WTC11 (cell line): ENCODE data around the gene IFNK. TPM values are rescaled to one million over a fixed set of nuclear protein-coding genes. Genes with fewer than 3 reads are reported as not detected.

Source experiments
- ATAC-seq: fragments of 200-7000 bp; cut with Tn5 transposase; 2 replicates; pipeline ENCODE4 v1.10.0; 2021; ENCODE audit warnings: mild to moderate bottlenecking, moderate library complexity
- CTCF ChIA-PET: fragments of 300-600 bp; sonication (Branson Sonifier 250); formaldehyde crosslinking; loops from one replicate; lab custom pipeline; 2021; ENCODE audit warnings: antibody characterized with exemption; lab: Charles Lee
- POLR2A ChIA-PET: fragments of 350-600 bp; sonication (Branson Sonifier 250); formaldehyde crosslinking; loops from one replicate; lab custom pipeline; 2021; ENCODE audit warnings: antibody characterized with exemption; lab: Charles Lee
- DNase-seq: peaks from one replicate; pipeline ENCODE4 v3.0.0; 2021; ENCODE audit warnings: low spot score
- H3K27ac Mint-ChIP-seq: 2 replicates; pipeline ENCODE4 v1.8.0; 2021; ENCODE audit warnings: mixed read lengths
- H3K27me3 Mint-ChIP-seq: 2 replicates; pipeline ENCODE4 v1.8.0; 2021; ENCODE audit warnings: low read depth, mild to moderate bottlenecking, moderate library complexity, mixed read lengths
- H3K36me3 Mint-ChIP-seq: 2 replicates; pipeline ENCODE4 v1.8.0; 2021; ENCODE audit warnings: mixed read lengths
- H3K4me1 Mint-ChIP-seq: 2 replicates; pipeline ENCODE4 v1.8.0; 2022; ENCODE audit warnings: mixed read lengths
- H3K4me3 Mint-ChIP-seq: 2 replicates; pipeline ENCODE4 v1.8.0; 2021; ENCODE audit warnings: mild to moderate bottlenecking, moderate library complexity, mixed read lengths
- H3K9me3 Mint-ChIP-seq: 2 replicates; pipeline ENCODE4 v1.8.0; 2021; ENCODE audit warnings: mixed read lengths
- AR ChIP-seq: fragments of 250-450 bp; sonication (Bioruptor Pico); IDR thresholded peaks from 2 replicates; pipeline ENCODE4 v1.9.0; 2021; ENCODE audit warnings: mild to moderate bottlenecking
- CBFB ChIP-seq: sonication (generic); formaldehyde crosslinking; IDR thresholded peaks from 2 replicates; pipeline ENCODE4 v1.8.1; 2022; ENCODE audit warnings: mild to moderate bottlenecking, low read depth, missing genetic modification reagents
- CREM ChIP-seq: sonication (generic); formaldehyde crosslinking; IDR thresholded peaks from 2 replicates; pipeline ENCODE4 v1.8.1; 2022; ENCODE audit warnings: mild to moderate bottlenecking, missing genetic modification reagents, moderate library complexity
- E2F1 ChIP-seq: sonication (generic); formaldehyde crosslinking; IDR thresholded peaks from 2 replicates; pipeline ENCODE4 v1.8.0; 2022; ENCODE audit warnings: mild to moderate bottlenecking, missing genetic modification reagents
- ELF4 ChIP-seq: sonication (generic); formaldehyde crosslinking; IDR thresholded peaks from 2 replicates; pipeline ENCODE4 v1.8.1; 2022; ENCODE audit warnings: low read depth, mild to moderate bottlenecking, moderate library complexity, missing genetic modification reagents
- FOXJ3 ChIP-seq: sonication (generic); formaldehyde crosslinking; IDR thresholded peaks from 2 replicates; pipeline ENCODE4 v1.9.0; 2021; ENCODE audit warnings: missing genetic modification reagents, mild to moderate bottlenecking, borderline replicate concordance
- GTF2I ChIP-seq: fragments of 250-450 bp; sonication (Bioruptor Pico); conservative IDR thresholded peaks from 2 replicates; pipeline ENCODE4 v1.4.0; 2021; ENCODE audit warnings: mild to moderate bottlenecking
- HMGA2 ChIP-seq: fragments of 250-450 bp; sonication (Bioruptor Pico); IDR thresholded peaks from 2 replicates; pipeline ENCODE4 v1.4.0; 2021; ENCODE audit warnings: mild to moderate bottlenecking, moderate library complexity
- IRF1 ChIP-seq: sonication (generic); formaldehyde crosslinking; IDR thresholded peaks from 2 replicates; pipeline ENCODE4 v1.8.0; 2023; ENCODE audit warnings: missing genetic modification reagents
- JUN ChIP-seq: sonication (generic); formaldehyde crosslinking; IDR thresholded peaks from 2 replicates; pipeline ENCODE4 v1.8.0; 2023; ENCODE audit warnings: mild to moderate bottlenecking, missing genetic modification reagents
- NR1H2 ChIP-seq: sonication (generic); formaldehyde crosslinking; IDR thresholded peaks from 2 replicates; pipeline ENCODE4 v1.9.0; 2021; ENCODE audit warnings: mild to moderate bottlenecking, moderate library complexity, missing genetic modification reagents
- NR3C1 ChIP-seq: sonication (generic); formaldehyde crosslinking; conservative IDR thresholded peaks from 2 replicates; pipeline ENCODE4 v1.8.1; 2023; ENCODE audit warnings: low read depth, mild to moderate bottlenecking, missing genetic modification reagents
- PRDM15 ChIP-seq: sonication (generic); formaldehyde crosslinking; IDR thresholded peaks from 2 replicates; pipeline ENCODE4 v1.8.0; 2022; ENCODE audit warnings: missing genetic modification reagents
- PRRX2 ChIP-seq: fragments of 250-450 bp; sonication (Bioruptor Pico); IDR thresholded peaks from 2 replicates; pipeline ENCODE4 v1.8.0; 2021; ENCODE audit warnings: mild to moderate bottlenecking
- RELA ChIP-seq: sonication (generic); formaldehyde crosslinking; IDR thresholded peaks from 2 replicates; pipeline ENCODE4 v1.8.1; 2022; ENCODE audit warnings: missing genetic modification reagents, mild to moderate bottlenecking, borderline replicate concordance
- SOX15 ChIP-seq: fragments of 250-450 bp; sonication (Bioruptor Pico); IDR thresholded peaks from 2 replicates; pipeline ENCODE4 v1.9.0; 2021; ENCODE audit warnings: mild to moderate bottlenecking
- TP53 ChIP-seq: sonication (generic); formaldehyde crosslinking; IDR thresholded peaks from 2 replicates; pipeline ENCODE4 v1.8.1; 2023; ENCODE audit warnings: mild to moderate bottlenecking, missing genetic modification reagents
- USF2 ChIP-seq: sonication (generic); formaldehyde crosslinking; IDR thresholded peaks from 2 replicates; pipeline ENCODE4 v1.8.1; 2023; ENCODE audit warnings: mild to moderate bottlenecking, missing genetic modification reagents, moderate library complexity
- ZNF121 ChIP-seq: sonication (generic); formaldehyde crosslinking; IDR thresholded peaks from 2 replicates; pipeline ENCODE4 v1.8.0; 2023; ENCODE audit warnings: missing genetic modification reagents
- ZNF219 ChIP-seq: sonication (generic); formaldehyde crosslinking; IDR thresholded peaks from 2 replicates; pipeline ENCODE4 v1.8.0; 2023; ENCODE audit warnings: missing genetic modification reagents, mild to moderate bottlenecking, borderline replicate concordance
- total RNA-seq: library from RNA; stranded (reverse); gene quantifications from 3 replicates; pipeline ENCODE4 v1.2.3, GENCODE V29; 2021

Gene IFNK
- total RNA-seq, 1 experiment from 2014 or later = not detected

- no peaks in the 10 kb centered on the region for H3K9me3 Mint-ChIP-seq
- H3K27me3 Mint-ChIP-seq = no peaks in the 10 kb centered on the region
- POLR2A ChIA-PET = no interaction called here
- H3K4me1 Mint-ChIP-seq = peaks cover 24% of the 10 kb centered on the region
- TF ChIP-seq ELF4 (CRISPR knock-in tag) = no peak
- no peak for TF ChIP-seq ZNF121
- TF ChIP-seq NR1H2 (CRISPR knock-in tag) = no peak
- TF ChIP-seq RELA (CRISPR knock-in tag) = no peak
- TF ChIP-seq AR = no peak
- no peak for DNase-seq
- peaks cover 5% of the 10 kb centered on the region; the same call in 1 of the 2 replicates for H3K36me3 Mint-ChIP-seq
- H3K27ac Mint-ChIP-seq = no peak overlapping the region
- CTCF ChIA-PET = interaction anchor here (1.1 to 2.4 kb wide), 5 partner anchors 12 to 260 kb away, joined by 3 to 22 read pairs (median 7); no protein-coding TSS in a partner anchor
- no peak overlapping the region for H3K4me3 Mint-ChIP-seq
- no peak for ATAC-seq
These were observed 12.9 kb downstream of the IFNK start for GRCh38 chr9:27537027-27537435.

GRCh38 chr9:27537756-27538155 is 13.7 kb downstream of the IFNK start:
- Mint-ChIP-seq H3K9me3 (no peaks in the 10 kb centered on the region), H3K27ac (no peak overlapping the region), H3K4me3 (no peak overlapping the region), H3K4me1 (peaks cover 24% of the 10 kb centered on the region), H3K36me3 (peaks cover 5% of the 10 kb centered on the region; the same call in 1 of the 2 replicates), H3K27me3 (no peaks in the 10 kb centered on the region)
- DNase-seq (no peak), ATAC-seq (no peak)
- ChIA-PET CTCF (interaction anchor here (1.1 to 1.4 kb wide), 3 partner anchors 10 to 255 kb away, joined by 3 to 6 read pairs (median 3); no protein-coding TSS in a partner anchor), POLR2A (interaction anchor here (0.5 kb wide), 1 partner anchor 477 kb away, joined by 4 read pairs; no protein-coding TSS in a partner anchor)
- no peak for TF ChIP-seq AR
- TF ChIP-seq PRRX2 (CRISPR knock-in tag) = no peak
- no peak for TF ChIP-seq SOX15 (CRISPR knock-in tag)
- no peak for TF ChIP-seq JUN (CRISPR knock-in tag)
- TF ChIP-seq USF2 = no peak
- no peak for TF ChIP-seq IRF1
- no peak for TF ChIP-seq NR3C1
- TF ChIP-seq HMGA2 (CRISPR knock-in tag) = no peak
- no peak for TF ChIP-seq CREM (CRISPR knock-in tag)
- TF ChIP-seq GTF2I (CRISPR knock-in tag) = no peak
- TF ChIP-seq TP53 (CRISPR knock-in tag) = no peak
- TF ChIP-seq FOXJ3 (CRISPR knock-in tag) = no peak
- no peak for TF ChIP-seq E2F1 (CRISPR knock-in tag)
- TF ChIP-seq CBFB (CRISPR knock-in tag) = no peak
- no peak for TF ChIP-seq ZNF219
- TF ChIP-seq PRDM15 (CRISPR knock-in tag) = no peak
